HTR-8/SVneo (cell line): ENCODE results near the gene SLC26A1.

Experiments used
- DNase-seq: peaks from one replicate; pipeline ENCODE4 v3.0.0; 2011; ENCODE audit warnings: low spot score, mixed read lengths; ENCODE audit not compliant: insufficient read length
- FAIRE-seq: peaks from 2 replicates; lab custom pipeline; 2011; peaks lifted over from hg19 to GRCh38; lab: Jason Lieb, UNC

SLC26A1 gene, protein sequence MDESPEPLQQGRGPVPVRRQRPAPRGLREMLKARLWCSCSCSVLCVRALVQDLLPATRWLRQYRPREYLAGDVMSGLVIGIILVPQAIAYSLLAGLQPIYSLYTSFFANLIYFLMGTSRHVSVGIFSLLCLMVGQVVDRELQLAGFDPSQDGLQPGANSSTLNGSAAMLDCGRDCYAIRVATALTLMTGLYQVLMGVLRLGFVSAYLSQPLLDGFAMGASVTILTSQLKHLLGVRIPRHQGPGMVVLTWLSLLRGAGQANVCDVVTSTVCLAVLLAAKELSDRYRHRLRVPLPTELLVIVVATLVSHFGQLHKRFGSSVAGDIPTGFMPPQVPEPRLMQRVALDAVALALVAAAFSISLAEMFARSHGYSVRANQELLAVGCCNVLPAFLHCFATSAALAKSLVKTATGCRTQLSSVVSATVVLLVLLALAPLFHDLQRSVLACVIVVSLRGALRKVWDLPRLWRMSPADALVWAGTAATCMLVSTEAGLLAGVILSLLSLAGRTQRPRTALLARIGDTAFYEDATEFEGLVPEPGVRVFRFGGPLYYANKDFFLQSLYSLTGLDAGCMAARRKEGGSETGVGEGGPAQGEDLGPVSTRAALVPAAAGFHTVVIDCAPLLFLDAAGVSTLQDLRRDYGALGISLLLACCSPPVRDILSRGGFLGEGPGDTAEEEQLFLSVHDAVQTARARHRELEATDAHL

DNA sequence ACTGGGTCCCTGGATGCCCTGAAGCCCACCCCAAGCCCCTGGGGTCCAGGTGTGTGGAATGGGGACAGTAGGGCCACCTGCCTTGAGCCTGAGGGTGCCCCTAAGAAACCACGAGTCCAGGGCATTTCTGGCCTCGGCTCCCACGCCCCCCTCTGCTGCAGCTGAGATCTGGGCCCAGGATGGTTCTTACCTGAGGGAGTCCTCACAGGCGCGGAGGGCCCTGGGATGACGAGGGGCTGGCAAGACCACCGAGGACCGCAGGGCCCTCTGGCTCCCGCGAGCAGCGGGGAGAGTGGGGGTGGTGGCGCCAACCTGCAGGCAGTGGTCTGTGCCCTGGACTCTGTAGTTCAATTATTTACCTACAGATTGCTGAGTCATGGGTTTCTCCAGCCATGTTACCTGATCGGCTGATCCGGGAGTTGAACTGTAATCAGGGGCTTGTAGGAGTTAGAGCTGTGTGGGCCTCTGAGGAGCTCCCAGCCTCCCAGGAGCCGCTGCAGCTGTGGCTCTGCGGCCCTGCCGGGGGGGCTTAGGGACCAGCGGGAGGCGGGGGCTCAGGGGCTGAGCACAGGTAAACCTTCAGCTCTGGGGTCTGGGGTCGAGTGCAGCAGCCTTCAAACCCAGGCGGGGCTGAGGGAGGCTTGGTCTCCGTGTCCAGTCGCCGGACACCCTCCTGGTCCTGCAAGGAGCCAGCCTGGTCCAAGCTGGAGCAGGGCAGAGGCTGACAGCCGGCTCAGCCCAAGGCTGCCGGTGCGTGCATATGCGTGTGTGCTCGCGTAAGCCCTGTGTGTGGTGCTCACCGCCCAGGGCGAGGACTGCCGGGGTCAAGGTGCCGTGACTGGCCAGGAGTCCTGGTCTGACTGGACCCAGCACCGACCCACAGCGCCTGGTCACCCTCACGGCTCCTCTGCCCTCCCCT lies at the start of gene SLC26A1:
Gene SLC26A1 (minus strand): TSS at position 294 of the 919 bp plus-strand sequence. CDS start 1,701 bp downstream, outside the sequence.
- no peak for FAIRE-seq

DNA sequence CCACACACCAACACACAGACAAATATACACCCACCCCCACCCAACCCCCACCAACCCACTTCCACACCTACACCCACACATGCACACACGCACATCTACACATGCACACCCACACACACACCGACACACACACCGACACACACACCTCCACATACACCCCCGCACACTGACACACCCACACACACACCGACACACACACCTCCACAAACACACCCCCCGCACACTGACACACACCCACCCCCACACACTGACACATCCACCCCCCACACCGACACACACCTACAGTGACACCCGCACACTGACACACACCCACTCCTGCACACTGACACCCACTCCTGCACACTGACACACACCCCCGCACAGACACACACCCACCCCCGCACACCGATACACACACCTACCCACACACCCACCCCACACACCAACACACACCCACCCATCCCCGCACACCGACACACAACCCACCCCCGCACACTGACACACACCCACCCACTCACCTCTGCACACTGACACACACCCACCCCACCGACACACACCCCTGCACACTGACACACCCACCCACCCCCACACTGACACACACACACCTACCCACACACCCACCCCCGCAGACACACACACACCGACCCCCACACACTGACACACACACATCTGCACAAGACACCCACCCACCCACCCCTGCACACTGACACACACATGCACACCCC lies 49.3 kb upstream of the SLC26A1 start:
- no peak for FAIRE-seq

More for the DNA sequence above, at the start of gene SLC26A1:
- no peak for DNase-seq

GRCh38 chr4:1041936-1042330 lies 48.7 kb upstream of the SLC26A1 start:
- no peak for FAIRE-seq
- no peak for DNase-seq

More for the DNA sequence above, 49.3 kb upstream of the SLC26A1 start:
- DNase-seq: no peak

DNA sequence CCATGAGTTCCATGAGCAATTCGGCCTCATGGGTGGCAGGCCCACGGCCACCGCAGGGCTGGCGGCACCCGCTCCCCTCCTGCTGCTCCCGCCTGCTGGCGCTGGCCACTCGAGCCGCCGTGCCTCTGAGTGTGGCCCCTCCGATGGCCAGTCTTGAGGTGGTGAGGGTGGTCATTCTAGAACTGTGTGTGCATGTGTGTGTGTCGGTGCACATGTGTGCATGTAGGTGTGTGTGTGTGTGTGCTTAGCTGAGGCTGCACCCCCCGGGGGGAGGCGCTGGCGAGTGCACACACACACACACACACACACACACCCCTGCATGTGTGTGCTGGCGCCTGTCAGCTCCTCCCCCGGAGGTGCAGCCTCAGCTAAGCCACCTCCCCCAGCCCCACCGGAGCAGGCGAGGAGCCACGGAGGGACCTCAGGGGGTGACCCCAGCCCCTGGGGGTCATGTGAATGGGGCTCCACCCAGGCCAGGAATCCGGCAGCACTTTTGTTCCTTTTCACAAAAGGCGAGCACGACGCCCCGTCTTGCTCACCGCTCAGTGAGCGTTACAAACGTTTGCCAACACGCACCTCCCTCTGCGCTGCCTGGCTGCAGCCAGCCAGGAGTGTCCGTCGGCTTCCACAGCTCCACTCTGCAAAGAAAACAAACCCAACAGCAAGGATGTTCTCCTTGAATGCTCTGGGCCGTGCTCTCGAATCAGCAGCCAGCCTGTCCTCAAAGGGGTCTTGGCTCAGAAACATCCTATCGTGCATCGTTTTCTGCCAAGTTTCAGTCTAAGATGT lies 48.1 kb upstream of the SLC26A1 start:
- no peak for FAIRE-seq
- no peak for DNase-seq

DNA sequence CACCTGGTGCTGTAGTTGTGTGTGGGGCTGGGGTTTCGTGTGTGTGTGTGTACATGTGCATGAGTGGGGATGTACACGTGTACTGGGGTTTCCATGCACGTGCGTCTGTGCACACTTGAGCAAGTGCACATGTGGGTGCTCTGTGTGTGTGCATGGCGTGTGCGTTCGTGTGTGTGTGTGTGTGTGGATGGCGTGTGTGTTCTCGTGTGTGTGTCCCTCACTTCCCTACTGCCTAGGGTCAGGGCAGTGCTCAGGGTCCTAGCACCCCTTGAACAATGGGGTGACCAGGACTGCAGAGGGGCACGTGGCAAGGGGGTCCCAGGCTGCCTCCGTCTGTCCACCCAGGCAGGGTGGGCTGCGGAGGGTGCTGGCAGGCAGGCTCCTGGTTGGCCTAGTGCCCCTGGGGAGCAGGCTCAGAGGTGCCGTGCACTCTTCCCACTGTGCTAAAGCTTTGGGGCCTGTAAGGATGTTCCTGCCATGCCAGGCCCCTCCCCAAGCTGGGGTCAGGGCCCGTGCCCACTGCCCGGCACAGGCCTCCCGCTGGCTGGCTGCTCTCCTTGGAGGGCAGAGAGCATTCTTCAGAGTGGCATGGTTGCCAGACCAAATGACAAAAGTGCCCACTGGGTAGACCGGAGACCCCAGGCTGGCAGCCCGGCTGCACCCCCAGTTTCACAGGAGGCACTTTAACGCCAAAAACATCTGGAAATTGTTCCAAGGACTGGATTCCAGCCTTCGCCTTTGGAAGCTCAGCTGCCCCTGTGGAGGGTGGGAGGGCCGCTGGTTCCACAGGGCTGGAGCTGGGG lies 47.3 kb upstream of the SLC26A1 start:
- DNase-seq (no peak), FAIRE-seq (peak; percentile 72)

DNA sequence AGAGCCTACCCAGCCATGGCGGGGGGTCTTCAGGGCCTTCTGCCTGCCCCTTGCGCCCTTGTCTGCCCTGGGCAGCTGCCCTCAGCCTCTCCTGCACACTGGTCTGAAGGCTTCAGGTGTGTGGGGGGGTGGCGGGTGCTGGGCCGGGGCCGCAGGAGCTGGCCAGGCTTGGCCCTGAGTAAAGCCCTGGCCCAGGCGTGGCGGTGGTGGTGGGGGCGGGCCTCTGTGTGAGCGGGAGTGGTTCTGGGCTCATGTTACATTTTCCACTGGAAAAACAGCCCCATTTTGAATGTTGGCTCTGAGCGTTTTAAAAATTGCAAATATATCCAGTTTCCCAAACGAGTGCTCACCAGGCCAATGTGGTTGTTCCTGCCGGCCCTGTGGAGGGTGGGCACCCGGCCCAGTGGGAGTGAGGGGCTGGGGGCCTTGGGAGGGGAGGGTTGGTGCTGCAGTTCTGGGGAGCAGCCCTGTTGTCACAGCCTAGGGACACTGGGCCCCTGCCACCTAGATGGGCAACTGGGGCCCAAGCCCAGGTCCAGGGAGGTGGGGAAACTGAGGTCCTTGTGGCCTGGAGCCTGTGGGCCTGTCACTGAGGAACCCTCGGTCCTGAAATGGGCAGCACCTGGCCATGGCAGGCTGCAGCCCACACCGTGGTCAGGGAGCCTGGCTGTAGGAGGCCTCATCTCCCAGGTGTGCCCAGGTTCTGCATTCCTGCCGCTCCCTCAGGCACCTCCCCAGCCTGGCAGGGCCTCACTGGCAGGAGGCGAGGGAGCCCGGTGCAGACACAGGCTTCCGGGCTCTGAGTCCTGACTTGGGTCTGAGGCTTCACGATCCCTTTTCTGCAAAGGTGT lies 46.5 kb upstream of the SLC26A1 start:
- FAIRE-seq (no peak), DNase-seq (no peak)

- DNase-seq (no peak), FAIRE-seq (no peak)
Observed at GRCh38 chr4:1038948-1039492, 45.8 kb upstream of the SLC26A1 start.

GRCh38 chr4:1036976-1037810 lies 44.0 kb upstream of the SLC26A1 start:
- DNase-seq (no peak), FAIRE-seq (no peak)

DNA sequence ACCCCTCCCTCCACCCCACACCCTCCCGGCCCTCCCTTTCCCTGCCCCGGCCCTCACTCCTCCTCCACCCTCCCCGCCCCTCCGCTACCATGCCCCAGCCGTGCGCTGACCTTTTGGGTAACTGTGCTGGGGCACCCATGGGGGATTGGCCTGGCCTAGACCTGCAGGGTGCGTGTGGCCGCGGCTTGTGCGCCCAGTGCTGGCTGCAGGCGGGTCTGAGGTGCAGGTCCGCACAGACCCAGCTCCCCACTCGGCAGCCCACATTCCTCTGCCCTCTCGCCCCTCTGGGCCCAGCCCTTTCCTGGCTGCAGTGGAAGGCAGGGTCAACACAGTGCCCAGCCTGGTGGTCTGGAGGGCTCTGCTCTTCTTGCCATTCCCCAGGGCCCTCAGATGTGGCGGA lies 42.9 kb upstream of the SLC26A1 start:
- DNase-seq (no peak), FAIRE-seq (no peak)

GRCh38 chr4:1035510-1035909 lies 42.3 kb upstream of the SLC26A1 start:
- FAIRE-seq (no peak), DNase-seq (no peak)

DNA sequence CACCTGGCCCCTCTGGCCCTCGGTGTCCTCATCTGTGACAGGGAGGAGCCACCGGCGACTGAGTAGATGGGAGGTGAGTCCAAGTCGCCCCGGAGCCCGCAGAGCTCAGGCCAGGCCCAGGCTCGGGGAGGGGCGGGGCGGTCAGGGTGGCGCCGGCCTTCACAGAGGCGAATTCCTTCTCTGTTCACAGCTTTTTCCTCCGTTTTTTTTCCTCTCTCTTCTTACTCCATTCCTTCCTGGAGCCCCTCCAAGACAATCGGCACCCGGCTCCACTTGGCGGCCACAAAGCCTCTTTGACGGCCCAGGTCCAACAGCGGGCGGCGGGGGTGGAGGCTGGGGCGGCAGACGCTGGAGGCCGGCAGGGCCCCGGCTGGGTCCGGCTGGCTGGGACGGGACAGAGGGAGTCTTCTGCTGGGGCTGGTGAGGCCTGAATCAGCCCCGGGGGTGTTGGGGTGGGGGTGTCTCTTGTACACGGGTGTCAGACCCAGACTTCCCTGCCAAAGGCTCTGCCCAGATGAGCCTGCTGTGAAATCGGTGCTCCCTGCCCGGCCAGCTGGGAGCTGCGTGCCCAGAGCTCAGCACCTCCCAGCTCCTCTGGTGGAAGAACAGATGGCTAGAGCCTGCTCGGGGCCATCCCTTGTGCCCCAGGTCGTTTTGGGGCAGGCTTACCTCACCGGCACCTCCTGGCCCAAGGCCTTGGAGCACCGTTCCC lies 40.8 kb upstream of the SLC26A1 start:
- FAIRE-seq (no peak), DNase-seq (no peak)

- no peak for DNase-seq
- FAIRE-seq: no peak
Observed at GRCh38 chr4:1032861-1033260, 39.7 kb upstream of the SLC26A1 start.

GRCh38 chr4:1031956-1032795 lies 39.0 kb upstream of the SLC26A1 start:
- FAIRE-seq: no peak
- no peak for DNase-seq

GRCh38 chr4:1031346-1031745 lies 38.1 kb upstream of the SLC26A1 start:
- FAIRE-seq (no peak), DNase-seq (no peak)

DNA sequence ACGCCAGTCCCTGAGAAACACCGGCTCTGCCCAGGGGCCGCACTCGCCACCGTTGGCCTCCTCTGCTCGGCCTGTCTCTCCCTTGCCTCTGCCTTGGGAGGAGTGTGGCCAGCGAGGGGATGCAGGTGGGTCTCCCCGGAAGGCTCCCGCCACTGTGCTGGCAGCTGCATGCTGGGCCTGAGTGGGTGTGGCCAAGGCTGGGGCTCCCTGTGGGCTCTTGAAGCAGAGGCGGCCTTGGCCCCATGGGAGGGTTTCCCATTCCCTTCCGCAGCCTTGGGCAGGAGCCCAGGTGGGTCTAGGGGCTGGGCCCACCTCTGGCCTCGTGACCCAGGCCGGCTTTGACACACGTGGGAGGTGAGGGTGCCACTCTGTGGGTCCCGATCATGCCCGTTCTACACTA lies 37.4 kb upstream of the SLC26A1 start:
- no peak for DNase-seq

More for the DNA sequence above, 37.4 kb upstream of the SLC26A1 start:
- no peak for FAIRE-seq
